Measurements from ENCODE around the gene DLK1. TPM values are rescaled to one million over a fixed set of nuclear protein-coding genes. Genes with fewer than 3 reads are reported as not detected.

DLK1 gene
- not detected in 2 replicates for total RNA-seq (2014; rRNA removed; shearing (Covaris generic))

GRCh38 chr14:100726550-100727085 is at the start of gene DLK1:
Gene DLK1, plus strand, starts transcription at chr14:100726892. Its CDS starts 177 bp downstream, at chr14:100727069.

Other genes starting within 250 kb of the DLK1 start
- 1.2 and 3.1 TPM in 2 replicates for gene BEGAIN, start 139.5 kb upstream of the DLK1 start, total RNA-seq (2014; rRNA removed; shearing (Covaris generic))
- not detected in 2 replicates for gene MEG3, start 99.2 kb downstream of the DLK1 start, total RNA-seq (2014; rRNA removed; shearing (Covaris generic))
- gene RTL1, start 176.8 kb downstream of the DLK1 start, total RNA-seq (2014; rRNA removed; shearing (Covaris generic)) = 0.04 and 0.05 TPM in 2 replicates